GM19025 (cell line): Measurements from ENCODE around the gene BSDC1.
"Not testable (repeated sequence)": the region's sequence is repeated elsewhere in the genome, so short reads cannot be mapped to it uniquely, and the experiment has no call there.

Source experiments
- ATAC-seq: cut with Tn5 transposase; IDR thresholded peaks from one replicate; pipeline ENCODE4 v1.9.1; 2021; ENCODE audit warnings: mild to moderate bottlenecking, low read depth, moderate library complexity; ENCODE audit not compliant: unreplicated experiment

BSDC1 gene

DNA sequence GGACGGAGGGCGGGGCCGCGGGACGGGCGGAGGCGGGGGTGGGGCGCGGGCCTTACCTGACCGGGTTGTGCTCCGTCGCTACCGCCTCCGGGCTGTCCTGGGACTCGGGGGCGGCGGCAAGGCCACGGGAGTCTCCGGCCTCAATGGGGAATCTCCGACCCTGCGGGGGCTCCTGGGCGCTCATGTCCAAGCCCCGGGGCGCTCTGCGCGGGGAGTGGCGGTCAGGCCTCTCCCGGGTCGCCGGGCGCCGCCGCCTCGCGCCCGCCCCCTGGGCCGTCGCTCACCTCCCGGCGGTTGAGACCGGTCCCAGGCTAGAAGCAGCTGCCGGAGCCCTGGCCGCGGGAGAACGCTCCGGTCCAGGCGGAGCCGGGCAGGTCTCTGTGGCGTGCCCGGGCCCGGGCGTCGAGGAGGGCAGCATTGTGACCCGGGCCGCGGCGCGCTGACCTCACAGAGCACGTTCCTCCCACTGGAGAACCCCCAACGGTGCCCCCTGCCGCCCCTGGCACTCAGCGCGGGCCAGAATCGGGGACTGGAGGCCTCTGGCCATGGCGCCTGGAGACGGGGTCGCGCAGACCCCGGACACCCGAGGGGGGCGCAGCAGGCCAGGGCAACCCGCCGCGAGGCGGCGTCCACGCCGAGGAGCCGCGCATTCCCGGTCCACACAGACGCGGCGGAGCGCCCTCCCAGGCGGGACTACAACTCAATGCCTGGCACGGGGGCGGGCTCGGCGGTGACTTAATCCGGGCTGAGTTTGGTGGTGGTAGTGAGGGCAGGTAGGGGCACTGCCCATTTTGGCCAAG, 32.4 kb downstream of the BSDC1 start:
- no peak for ATAC-seq

DNA sequence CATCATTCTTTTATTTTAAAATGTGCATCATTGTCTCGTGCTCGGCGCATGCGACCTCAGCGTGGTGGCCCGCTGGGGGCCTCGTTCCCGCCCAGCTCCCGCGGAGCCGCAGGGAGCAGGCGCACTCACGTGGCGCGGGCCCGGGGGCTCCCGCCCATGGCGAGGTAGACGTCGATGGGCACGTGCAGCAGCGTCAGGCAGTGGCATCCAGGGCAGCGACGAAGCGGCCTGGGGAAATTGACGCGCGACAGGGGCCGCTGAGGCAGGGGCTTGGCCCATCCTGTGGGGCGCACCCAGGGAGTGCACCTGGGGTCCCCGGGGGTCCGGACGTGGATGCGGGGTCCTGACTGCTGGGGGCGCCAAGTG, 33.0 kb downstream of the BSDC1 start:
- ATAC-seq, result no peak

DNA sequence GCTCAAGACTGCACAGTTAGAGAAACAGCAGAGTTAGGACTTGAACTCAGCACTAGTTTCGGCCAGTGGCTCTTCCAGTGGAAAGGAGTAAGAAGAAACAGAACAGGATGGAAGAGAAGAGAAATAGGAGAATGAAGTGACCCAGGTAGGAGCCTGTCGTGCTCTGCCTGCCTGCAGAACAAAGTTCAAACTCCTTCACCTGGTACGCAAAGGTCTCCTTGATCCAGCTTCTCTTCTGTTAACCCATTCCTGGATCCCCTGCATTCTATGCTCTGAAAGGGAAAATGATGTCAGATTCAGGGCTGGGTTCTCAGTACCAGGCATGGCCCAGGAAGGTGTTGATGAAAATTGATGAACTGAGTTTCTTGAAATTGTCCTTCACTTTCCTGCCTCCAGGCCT, 35.8 kb downstream of the BSDC1 start:
- no peak for ATAC-seq

DNA sequence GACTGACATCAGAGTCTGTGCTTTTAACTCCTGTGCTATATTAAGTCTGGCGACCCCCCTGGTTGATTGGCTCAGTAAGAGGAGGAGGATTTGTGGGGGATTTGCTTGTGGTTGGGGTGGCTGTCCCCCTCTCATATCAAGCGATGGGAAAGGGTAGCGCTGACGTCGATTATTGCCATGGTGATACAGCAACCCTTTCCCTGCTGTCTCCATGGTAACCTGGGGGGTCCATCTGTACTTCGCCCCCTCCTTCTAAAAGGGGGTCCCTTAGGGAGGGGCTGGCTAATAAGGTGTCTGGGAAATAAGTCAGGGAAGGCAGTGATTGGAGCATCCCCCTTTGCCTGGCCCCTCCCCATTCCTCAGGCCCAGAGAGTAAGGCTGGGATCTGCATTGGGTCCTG, 36.6 kb downstream of the BSDC1 start:
- no peak for ATAC-seq

DNA sequence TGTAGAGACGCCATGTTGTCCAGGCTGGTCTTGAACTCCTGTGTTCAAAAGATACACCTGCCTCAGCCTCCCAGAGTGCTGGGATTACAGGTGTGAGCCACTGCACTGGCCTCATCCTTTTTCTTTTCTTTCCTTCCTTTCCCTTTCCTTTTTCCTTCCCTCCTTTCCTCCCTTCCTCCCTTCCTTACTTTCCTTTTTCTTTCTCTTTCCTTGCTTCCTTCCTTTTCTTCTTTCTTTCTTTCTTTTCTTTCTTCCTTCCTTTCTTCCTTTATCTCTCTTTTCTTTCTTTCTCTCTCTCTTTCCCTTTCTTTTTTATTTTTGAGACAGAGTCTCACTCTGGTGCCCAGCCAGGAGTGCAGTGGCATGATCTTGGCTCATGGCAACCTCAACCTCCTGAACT, 37.8 kb downstream of the BSDC1 start:
- ATAC-seq, result no peak

DNA sequence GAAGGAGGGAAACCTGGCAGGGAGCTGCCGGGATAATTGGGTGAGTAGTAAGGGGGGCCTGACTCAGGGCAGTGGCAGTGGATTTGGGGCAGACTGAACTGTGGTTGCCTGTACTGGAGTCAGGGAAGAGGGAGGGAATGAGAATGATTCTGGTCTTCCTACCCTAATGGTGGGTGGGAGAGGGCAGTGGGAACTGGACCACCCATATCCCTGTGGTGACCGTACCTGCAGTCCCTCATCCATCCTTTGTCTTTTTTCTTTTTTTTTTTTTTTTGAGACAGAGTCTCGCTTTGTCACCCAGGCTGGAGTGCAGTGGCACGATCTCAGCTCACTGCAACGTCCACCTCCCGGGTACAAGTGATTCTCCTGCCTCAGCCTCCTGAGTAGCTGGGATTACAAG, 38.5 kb downstream of the BSDC1 start:
- ATAC-seq, result not testable (repeated sequence)

- ATAC-seq, result no peak
These were observed 40.2 kb downstream of the BSDC1 start for GRCh38 chr1:32353886-32354570.

DNA sequence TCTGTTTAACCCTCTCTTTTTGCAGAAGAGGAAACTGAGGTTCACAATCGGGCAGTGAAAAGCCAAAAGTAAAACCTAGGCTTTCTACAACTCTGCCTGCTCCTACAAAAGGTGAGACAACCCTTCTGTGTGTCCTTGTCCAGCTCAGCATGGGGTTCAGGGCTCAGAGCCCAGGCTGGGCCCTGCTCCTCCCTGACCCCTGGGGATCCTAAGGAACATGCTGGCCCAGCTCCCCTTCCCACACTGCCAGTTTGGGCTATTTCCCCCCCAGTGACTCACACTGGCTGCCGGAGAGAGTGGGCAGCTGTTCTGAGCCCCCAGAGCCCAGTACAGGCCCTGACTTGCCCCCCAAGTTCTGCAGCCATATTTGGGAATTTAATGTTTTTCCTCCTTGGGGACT, 40.8 kb downstream of the BSDC1 start:
- ATAC-seq, result no peak

DNA sequence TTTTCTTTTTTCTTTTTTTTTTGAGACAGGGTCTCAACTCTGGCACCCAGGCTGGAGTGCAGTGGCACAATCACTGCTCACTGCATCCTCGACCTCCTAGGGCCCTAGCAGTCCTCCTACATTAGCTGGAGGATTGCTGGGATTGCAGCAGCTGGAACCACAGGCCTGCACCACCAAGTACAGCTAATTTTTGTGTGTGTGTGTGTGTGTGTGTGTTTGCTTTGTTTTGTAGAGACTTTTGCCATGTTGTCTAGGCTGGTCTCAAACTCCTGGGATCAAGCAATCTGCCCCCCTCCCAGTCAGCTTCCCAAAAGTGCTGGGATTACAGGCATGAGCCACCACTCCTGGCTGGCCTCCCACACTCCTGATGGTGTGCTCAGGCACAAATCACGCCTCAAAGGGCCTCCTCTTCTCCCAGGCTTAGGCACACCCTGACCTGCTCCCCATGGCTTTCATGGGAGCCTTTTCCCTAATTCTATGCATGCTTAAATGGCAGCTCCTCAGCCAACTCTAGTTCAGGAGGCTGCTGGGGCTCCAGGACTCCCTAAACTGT, 41.3 kb downstream of the BSDC1 start:
- ATAC-seq, result no peak

GRCh38 chr1:32352239-32352745, 41.9 kb downstream of the BSDC1 start:
- ATAC-seq, result no peak

DNA sequence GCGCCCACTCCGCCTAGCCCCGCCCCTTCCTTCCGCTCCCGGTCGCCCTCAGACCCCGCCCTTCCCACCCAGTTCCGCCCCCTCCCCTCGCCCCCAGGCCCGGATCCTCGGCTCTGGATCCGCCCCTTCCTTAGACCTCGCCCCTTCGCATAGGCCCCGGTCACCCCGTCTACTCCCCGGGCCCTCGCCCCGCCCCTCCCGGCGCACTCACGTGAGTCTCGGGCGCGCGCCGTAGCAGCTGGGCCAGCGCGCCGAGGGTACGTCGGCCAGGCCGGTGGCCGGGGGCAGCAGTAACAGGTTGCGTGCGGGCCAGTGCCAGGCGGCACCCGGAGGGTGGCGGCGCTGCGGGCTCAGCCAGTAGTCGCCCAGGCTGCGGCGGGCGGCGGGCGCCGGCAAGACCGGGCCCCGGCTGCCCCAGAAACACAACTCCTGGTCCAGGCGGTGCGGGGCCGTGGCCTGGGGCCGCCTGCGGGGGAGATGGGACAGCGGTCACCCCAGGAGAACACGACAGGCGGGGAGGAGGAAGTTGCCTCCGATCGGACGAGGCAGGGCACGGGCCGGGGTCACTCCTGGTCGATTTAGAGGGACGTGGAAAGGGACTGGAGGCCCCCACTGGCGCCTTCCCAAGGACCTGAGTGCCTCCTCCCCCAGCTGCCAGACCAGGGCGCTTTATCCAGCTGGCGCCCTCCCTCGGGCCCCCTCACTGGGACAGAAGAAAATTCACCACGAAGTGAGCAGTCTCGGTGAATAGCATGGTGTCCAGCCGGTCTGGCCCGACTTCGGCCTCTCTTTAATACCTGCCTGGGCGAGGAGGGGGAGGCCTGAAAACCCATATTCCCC, 42.6 kb downstream of the BSDC1 start:
- peak; percentile 84 for ATAC-seq

DNA sequence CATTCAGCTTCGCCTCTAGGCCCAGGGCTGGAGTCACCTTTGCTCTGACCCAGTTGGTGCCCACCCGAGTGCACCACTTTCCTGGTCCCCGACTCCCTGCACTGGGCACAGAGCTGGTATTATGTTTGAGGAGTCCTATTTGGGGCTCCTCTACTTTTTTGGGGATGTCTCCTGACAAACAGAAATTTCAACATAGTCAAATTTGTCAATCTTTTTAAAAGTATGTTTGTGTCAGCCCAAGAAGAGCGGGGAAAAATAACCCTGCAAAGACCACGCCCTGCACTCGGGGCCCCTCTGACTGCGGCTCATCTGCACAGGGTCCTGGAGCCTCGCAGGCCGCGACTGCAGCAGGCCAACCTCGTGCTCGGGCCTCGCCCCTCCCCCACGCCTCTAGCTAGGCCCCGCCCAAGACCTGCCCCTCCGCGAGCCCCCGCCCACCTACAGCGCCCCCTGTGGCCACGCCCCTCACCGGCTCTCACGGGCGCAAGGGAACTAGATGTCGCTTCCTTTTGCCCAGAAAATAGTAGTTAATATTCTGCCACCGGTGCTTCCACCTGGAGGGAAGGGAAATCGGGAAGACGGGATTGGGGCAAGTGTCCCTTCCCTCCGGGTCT, 43.3 kb downstream of the BSDC1 start:
- ATAC-seq, result peak; percentile 28

GRCh38 chr1:32349211-32349708, 45.0 kb downstream of the BSDC1 start:
- ATAC-seq, result no peak

DNA sequence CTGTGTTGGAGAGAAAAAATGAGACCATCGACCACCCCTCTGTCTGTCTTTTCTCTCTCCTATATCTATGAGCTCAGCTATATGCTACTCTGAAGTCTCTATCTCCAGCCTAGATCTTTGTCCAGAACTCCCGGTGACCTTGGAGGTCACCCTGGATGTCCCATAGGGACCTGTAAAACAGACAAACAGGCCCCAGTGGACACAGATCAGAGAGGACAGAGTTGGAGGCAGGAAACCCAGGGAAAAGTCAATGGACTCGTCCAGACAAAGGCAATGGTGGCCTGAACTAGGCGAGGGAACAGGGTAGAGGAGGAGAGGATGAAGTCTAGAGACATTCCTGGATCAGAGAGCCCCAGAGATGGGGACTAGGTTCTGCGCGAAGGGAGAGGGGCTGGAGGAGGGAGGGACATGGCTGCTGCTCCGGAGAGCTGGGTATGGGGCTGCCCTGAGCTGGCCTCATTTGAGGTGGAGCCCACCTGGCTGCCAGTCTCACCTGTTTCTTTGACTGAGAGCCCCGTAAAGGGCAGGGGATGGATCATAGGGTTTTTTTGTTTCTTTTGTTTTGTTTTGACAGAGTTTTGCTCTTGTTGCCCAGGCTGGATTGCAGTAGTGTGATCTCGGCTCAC, 47.6 kb downstream of the BSDC1 start:
- ATAC-seq, result no peak

GRCh38 chr1:32345289-32345827, 48.9 kb downstream of the BSDC1 start:
- ATAC-seq, result no peak

DNA sequence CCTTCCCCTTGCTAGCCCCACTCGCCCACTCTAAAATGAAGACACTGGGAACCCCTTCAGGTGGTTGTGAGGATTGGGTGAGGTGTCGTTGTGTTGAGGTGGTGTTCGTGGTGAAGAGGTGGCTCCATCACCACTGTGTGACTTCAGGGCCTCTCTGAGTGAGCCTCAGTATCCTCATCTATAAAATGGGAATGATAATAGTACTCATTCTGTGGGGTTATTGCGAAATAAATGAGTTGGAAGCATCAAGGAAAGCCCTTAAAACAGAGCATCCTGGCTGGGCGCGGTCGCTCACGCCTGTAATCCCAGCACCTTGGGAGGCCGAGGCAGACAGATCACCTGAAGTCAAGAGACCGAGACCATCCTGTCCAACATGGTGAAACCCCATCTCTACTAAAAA, 51.5 kb downstream of the BSDC1 start:
- ATAC-seq, result no peak

DNA sequence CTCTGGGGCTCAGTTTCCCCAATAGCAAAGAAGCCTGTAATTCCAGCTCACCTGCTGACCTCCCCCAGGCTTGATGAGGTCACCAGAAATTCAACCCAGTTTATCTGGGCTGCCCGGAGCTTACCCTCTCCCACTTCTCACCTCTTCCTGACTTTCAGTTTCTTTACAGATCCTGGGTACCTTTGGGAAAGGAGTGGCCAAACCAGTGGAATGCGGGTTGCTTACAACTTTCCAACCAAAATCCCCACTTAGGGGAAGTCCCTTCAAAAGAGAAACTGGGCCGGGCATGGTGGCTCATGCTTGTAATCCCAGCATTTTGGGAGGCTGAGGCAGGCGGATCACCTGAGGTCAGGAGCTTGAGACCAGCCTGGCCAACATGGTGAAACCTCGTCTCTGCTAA, 52.3 kb downstream of the BSDC1 start:
- ATAC-seq, result no peak

DNA sequence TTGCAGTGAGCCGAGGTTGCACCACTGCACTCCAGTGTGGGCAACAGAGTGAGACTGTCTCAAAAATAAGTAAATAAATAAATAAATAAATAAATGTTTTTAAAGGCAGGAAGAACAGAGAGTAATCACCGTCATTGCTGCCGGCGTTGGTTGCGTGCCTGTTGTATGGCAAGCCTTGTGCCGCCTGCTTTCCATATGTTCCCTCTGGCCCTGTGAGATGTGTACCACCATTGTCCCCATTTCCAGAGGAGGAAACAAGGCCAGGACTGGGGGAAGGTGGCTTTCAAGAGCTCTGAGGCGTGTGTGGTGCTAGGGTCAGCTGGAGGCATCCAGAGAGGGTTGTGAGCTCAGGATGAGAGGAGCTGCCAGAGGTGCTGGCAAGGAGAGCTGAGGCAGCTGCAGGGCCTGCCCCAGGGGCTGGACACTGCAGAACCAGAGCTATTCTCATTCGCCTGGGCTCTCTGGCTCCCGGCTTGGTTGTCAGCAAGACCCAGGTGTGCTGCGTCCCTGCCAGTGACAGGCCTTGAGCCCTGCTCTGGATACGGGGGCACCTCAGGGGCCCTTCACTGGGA, 53.0 kb downstream of the BSDC1 start:
- no peak for ATAC-seq

- ATAC-seq, result no peak
These were observed 54.8 kb downstream of the BSDC1 start for GRCh38 chr1:32339363-32339978.
